OCI-LY1 (cell line): ENCODE results near the gene KCNN2.

Source experiments
- H2AFZ ChIP-seq: fragments of 200-600 bp; sonication (generic), shearing (Covaris generic); 2 replicates; pipeline ENCODE4 v1.6.0; 2014; ENCODE audit warnings: antibody characterized with exemption, mild to moderate bottlenecking, low read length
- H3F3A ChIP-seq: fragments of 200-600 bp; sonication (generic), shearing (Covaris generic); 2 replicates; pipeline ENCODE4 v1.6.0; 2014; ENCODE audit warnings: mild to moderate bottlenecking, antibody characterized with exemption, low read length, moderate library complexity; ENCODE audit not compliant: insufficient read depth
- H3K27ac ChIP-seq: fragments of 200-600 bp; sonication (generic); 2 replicates; pipeline ENCODE4 v1.5.1; 2014; ENCODE audit warnings: low read length, mixed run types, mild to moderate bottlenecking, low read depth; ENCODE audit not compliant: poor library complexity, severe bottlenecking
- H3K27me3 ChIP-seq: fragments of 200-600 bp; sonication (generic); 2 replicates; pipeline ENCODE4 v1.6.0; 2014; ENCODE audit warnings: antibody characterized with exemption, mild to moderate bottlenecking, low read length, moderate library complexity; ENCODE audit not compliant: insufficient read depth
- H3K36me3 ChIP-seq: fragments of 200-600 bp; sonication (generic); 2 replicates; pipeline ENCODE4 v1.6.1; 2014; ENCODE audit warnings: mild to moderate bottlenecking, antibody characterized with exemption, low read length, moderate library complexity, mixed read lengths; ENCODE audit not compliant: insufficient read depth
- H3K4me1 ChIP-seq: fragments of 200-600 bp; sonication (generic); 2 replicates; pipeline ENCODE4 v1.5.1; 2014; ENCODE audit warnings: mild to moderate bottlenecking, low read length, moderate library complexity; ENCODE audit not compliant: insufficient read depth, severe bottlenecking
- H3K4me2 ChIP-seq: fragments of 200-600 bp; sonication (generic), shearing (Covaris generic); 2 replicates; pipeline ENCODE4 v1.6.1; 2014; ENCODE audit warnings: low read length
- H3K4me3 ChIP-seq: fragments of 200-600 bp; sonication (generic); 2 replicates; pipeline ENCODE4 v1.5.1; 2014; ENCODE audit warnings: low read length, low read depth, mild to moderate bottlenecking, mixed read lengths; ENCODE audit not compliant: poor library complexity, severe bottlenecking
- H3K79me2 ChIP-seq: fragments of 200-600 bp; shearing (Covaris generic); 2 replicates; pipeline ENCODE4 v1.6.1; 2016; ENCODE audit warnings: mixed run types, low read length, mixed read lengths; ENCODE audit not compliant: insufficient read depth
- H3K9ac ChIP-seq: fragments of 200-600 bp; sonication (generic), shearing (Covaris generic); 2 replicates; pipeline ENCODE4 v1.6.1; 2014; ENCODE audit warnings: mild to moderate bottlenecking, low read length, mixed read lengths
- H3K9me2 ChIP-seq: fragments of 200-600 bp; sonication (generic), shearing (Covaris generic); 2 replicates; pipeline ENCODE4 v1.6.1; 2014; ENCODE audit warnings: low read depth, mild to moderate bottlenecking, low read length, mixed read lengths
- H3K9me3 ChIP-seq: fragments of 200-600 bp; shearing (Covaris generic); 2 replicates; pipeline ENCODE4 v1.6.1; 2014; ENCODE audit warnings: low read length, mixed read lengths
- H4K20me1 ChIP-seq: fragments of 200-600 bp; sonication (generic), shearing (Covaris generic); 2 replicates; pipeline ENCODE4 v1.6.0; 2016; ENCODE audit warnings: mild to moderate bottlenecking, low read length; ENCODE audit not compliant: insufficient read depth
- EZH2 ChIP-seq: fragments of 200-600 bp; sonication (generic), shearing (Covaris generic); IDR thresholded peaks from 2 replicates; pipeline ENCODE4 v1.8.0; 2017; ENCODE audit warnings: borderline replicate concordance, mixed run types, mild to moderate bottlenecking, antibody characterized with exemption, low read length, moderate library complexity, mixed read lengths
- TF ChIP-seq, protein P1 (sequence below): fragments of 200-600 bp; sonication (generic), shearing (Covaris generic); IDR thresholded peaks from 2 replicates; pipeline ENCODE4 v1.5.1; 2017; ENCODE audit warnings: mild to moderate bottlenecking, antibody characterized with exemption, low read length, moderate library complexity, mixed read lengths

KCNN2 gene

GRCh38 chr5:114319821-114320220 is 42.0 kb upstream of the KCNN2 start:
- Histone ChIP-seq H3K79me2 (no peaks in the 10 kb centered on the region), H3K9me3 (no peaks in the 10 kb centered on the region), H3K4me2 (no peak overlapping the region), H3K27ac (no peak overlapping the region), H3K27me3 (no peaks in the 10 kb centered on the region), H3K4me3 (no peak overlapping the region), H3K4me1 (no peaks in the 10 kb centered on the region), H3K9me2 (no peaks in the 10 kb centered on the region), H3F3A (no peaks in the 10 kb centered on the region), H4K20me1 (no peaks in the 10 kb centered on the region), H3K36me3 (no peaks in the 10 kb centered on the region), H2AFZ (no peak overlapping the region), H3K9ac (no peak overlapping the region)
- TF ChIP-seq, protein P1, sequence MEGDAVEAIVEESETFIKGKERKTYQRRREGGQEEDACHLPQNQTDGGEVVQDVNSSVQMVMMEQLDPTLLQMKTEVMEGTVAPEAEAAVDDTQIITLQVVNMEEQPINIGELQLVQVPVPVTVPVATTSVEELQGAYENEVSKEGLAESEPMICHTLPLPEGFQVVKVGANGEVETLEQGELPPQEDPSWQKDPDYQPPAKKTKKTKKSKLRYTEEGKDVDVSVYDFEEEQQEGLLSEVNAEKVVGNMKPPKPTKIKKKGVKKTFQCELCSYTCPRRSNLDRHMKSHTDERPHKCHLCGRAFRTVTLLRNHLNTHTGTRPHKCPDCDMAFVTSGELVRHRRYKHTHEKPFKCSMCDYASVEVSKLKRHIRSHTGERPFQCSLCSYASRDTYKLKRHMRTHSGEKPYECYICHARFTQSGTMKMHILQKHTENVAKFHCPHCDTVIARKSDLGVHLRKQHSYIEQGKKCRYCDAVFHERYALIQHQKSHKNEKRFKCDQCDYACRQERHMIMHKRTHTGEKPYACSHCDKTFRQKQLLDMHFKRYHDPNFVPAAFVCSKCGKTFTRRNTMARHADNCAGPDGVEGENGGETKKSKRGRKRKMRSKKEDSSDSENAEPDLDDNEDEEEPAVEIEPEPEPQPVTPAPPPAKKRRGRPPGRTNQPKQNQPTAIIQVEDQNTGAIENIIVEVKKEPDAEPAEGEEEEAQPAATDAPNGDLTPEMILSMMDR, result no peak
- no peak for TF ChIP-seq EZH2

- Histone ChIP-seq H3K27ac (no peak overlapping the region), H3K36me3 (no peaks in the 10 kb centered on the region), H2AFZ (no peak overlapping the region), H3K4me2 (no peak overlapping the region), H3K9me2 (no peaks in the 10 kb centered on the region), H3K4me3 (no peak overlapping the region), H3K9ac (no peak overlapping the region), H3K27me3 (no peaks in the 10 kb centered on the region), H4K20me1 (no peaks in the 10 kb centered on the region), H3K79me2 (no peaks in the 10 kb centered on the region), H3K4me1 (no peaks in the 10 kb centered on the region), H3F3A (no peaks in the 10 kb centered on the region), H3K9me3 (no peaks in the 10 kb centered on the region)
- TF ChIP-seq, protein P1, result no peak
- TF ChIP-seq EZH2, result no peak
These were observed 37.6 kb upstream of the KCNN2 start for GRCh38 chr5:114324282-114324681.

- no peaks in the 10 kb centered on the region for H3K9me2 ChIP-seq
- H2AFZ ChIP-seq, result no peak overlapping the region
- H3K27ac ChIP-seq, result no peak overlapping the region
- no peaks in the 10 kb centered on the region for H3F3A ChIP-seq
- no peaks in the 10 kb centered on the region for H3K79me2 ChIP-seq
- H4K20me1 ChIP-seq, result no peaks in the 10 kb centered on the region
- no peaks in the 10 kb centered on the region for H3K9me3 ChIP-seq
- H3K27me3 ChIP-seq, result no peaks in the 10 kb centered on the region
- H3K36me3 ChIP-seq, result no peaks in the 10 kb centered on the region
- H3K4me1 ChIP-seq, result no peaks in the 10 kb centered on the region
- no peak overlapping the region for H3K4me2 ChIP-seq
- H3K4me3 ChIP-seq, result no peak overlapping the region
- TF ChIP-seq, protein P1, result no peak
- no peak for TF ChIP-seq EZH2
- no peak overlapping the region for H3K9ac ChIP-seq
These were observed 36.3 kb upstream of the KCNN2 start for GRCh38 chr5:114325541-114325940.
